ENCODE data around the gene ADCY2.
A peak's percentile ranks its signal among the peaks of the same experiment; 100 is the strongest.

Gene ADCY2

GRCh38 chr5:7578071-7578470, 182.1 kb downstream of the ADCY2 start:
- TF ChIP-seq, protein P1, sequence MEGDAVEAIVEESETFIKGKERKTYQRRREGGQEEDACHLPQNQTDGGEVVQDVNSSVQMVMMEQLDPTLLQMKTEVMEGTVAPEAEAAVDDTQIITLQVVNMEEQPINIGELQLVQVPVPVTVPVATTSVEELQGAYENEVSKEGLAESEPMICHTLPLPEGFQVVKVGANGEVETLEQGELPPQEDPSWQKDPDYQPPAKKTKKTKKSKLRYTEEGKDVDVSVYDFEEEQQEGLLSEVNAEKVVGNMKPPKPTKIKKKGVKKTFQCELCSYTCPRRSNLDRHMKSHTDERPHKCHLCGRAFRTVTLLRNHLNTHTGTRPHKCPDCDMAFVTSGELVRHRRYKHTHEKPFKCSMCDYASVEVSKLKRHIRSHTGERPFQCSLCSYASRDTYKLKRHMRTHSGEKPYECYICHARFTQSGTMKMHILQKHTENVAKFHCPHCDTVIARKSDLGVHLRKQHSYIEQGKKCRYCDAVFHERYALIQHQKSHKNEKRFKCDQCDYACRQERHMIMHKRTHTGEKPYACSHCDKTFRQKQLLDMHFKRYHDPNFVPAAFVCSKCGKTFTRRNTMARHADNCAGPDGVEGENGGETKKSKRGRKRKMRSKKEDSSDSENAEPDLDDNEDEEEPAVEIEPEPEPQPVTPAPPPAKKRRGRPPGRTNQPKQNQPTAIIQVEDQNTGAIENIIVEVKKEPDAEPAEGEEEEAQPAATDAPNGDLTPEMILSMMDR (IDR thresholded peaks at IDR 0.05; ENCODE audit: insufficient read depth, low read length, missing control alignments), result no peak
- POLR2A ChIA-PET, result no interaction called here
- CTCF ChIA-PET, result no interaction called here
- no peak overlapping the region for H3K4me3 ChIP-seq (ENCODE audit: low read depth, low read length)
- no peak for DNase-seq (ENCODE audit: low read depth, low spot score)

DNA sequence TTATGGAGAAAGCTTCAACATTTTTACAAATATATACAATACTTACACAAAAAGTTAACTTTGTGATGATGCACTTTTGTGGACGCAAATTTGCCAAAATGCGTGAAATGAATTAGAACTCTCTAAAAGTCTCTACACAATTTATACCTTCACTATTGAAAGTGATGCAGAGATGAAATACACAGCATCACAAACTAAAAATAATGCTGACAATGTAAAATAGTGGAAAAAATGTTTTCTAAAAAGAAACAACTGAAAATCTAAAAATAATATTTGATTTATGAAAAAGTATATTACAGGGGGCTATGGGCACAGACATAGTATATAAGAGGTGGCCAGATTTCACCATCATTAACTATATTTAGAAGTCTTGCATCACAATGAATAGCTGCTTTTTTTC, 188.8 kb downstream of the ADCY2 start:
- no peak overlapping the region for H3K4me3 ChIP-seq (ENCODE audit: low read depth, low read length)
- TF ChIP-seq, protein P1 (IDR thresholded peaks at IDR 0.05; ENCODE audit: insufficient read depth, low read length, missing control alignments), result no peak
- ChIA-PET POLR2A (no interaction called here), CTCF (no interaction called here)
- no peak for DNase-seq (ENCODE audit: low read depth, low spot score)

- CTCF ChIA-PET, result no interaction called here
- POLR2A ChIA-PET, result no interaction called here
- no peak for DNase-seq (ENCODE audit: low read depth, low spot score)
- TF ChIP-seq, protein P1 (IDR thresholded peaks at IDR 0.05; ENCODE audit: insufficient read depth, low read length, missing control alignments), result no peak
- H3K4me3 ChIP-seq (ENCODE audit: low read depth, low read length), result no peak overlapping the region
Observed at GRCh38 chr5:7585807-7586206, 189.9 kb downstream of the ADCY2 start.

DNA sequence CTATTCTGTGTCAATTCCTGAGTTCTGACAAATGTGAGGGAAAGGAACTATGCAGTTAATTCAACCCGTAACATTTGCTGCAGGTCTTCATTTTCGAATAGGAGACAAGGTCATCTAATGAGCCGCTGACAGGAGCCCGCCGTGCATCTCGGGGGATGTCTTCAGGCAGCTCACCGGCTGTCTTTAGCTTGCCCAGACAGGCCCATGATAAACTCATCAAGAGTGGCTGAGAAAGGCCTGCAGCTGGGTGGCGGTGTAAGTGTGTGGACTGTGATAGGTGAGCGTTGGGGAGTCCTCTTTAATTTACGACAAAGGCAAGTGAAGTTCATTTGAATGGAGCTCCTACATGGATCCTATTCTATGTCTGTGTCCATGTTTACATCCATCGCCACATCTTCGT, 190.5 kb downstream of the ADCY2 start:
- ChIA-PET CTCF (no interaction called here), POLR2A (no interaction called here)
- DNase-seq (ENCODE audit: low read depth, low spot score), result no peak
- TF ChIP-seq, protein P1 (IDR thresholded peaks at IDR 0.05; ENCODE audit: insufficient read depth, low read length, missing control alignments), result no peak
- no peak overlapping the region for H3K4me3 ChIP-seq (ENCODE audit: low read depth, low read length)

DNA sequence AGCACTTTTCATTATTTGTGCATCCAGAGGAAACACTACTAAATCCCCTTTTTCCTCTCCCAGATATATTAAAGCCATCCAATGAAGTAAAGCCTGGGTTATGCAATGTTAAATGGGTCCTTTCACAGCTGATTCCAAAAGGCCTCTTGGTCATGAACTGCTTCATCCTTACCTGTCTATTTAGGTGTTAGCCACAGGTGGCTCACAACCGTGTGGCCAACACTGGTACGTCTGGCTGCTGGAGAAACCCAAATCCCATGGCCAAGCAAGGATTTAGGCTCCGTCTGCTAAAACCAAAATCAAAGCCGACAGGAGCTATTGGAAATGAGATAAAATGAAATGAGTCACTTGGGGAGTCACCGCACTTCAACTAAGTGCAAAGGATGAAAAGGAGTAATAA, 193.9 kb downstream of the ADCY2 start:
- no peak for DNase-seq (ENCODE audit: low read depth, low spot score)

DNA sequence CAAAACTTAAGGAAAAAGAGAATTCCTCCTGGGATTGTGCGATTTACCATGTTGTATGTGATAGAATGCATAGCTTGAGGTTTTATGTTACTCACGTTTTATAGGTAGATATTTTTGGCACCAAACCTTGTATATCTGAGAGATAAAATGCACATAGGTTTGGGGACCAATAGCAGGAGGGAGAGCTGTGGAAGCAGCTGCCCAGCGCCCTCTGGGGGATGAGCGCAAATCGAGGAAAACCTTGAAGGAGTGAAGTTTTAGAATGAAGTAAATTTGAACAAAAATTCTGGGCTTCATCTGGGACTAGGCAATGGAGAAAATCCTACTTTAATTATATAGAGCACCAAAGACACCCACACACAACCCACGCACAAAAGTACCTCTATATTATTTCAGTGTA, 197.0 kb downstream of the ADCY2 start:
- POLR2A ChIA-PET, result no interaction called here
- DNase-seq (ENCODE audit: low read depth, low spot score), result no peak
- no peak overlapping the region for H3K4me3 ChIP-seq (ENCODE audit: low read depth, low read length)
- TF ChIP-seq, protein P1 (IDR thresholded peaks at IDR 0.05; ENCODE audit: insufficient read depth, low read length, missing control alignments), result peak; percentile 12
- CTCF ChIA-PET, result interaction anchor here (1.1 kb wide), 1 partner anchor 333 kb away, joined by 4 read pairs; no protein-coding TSS in a partner anchor

More for the DNA sequence above, 193.9 kb downstream of the ADCY2 start:
- CTCF ChIA-PET, result no interaction called here
- H3K4me3 ChIP-seq (ENCODE audit: low read depth, low read length), result no peak overlapping the region
- TF ChIP-seq, protein P1 (IDR thresholded peaks at IDR 0.05; ENCODE audit: insufficient read depth, low read length, missing control alignments), result no peak
- POLR2A ChIA-PET, result no interaction called here

Measured in AG04449 (cell line).